ENCODE measurements around the gene BTBD2.

DNA sequence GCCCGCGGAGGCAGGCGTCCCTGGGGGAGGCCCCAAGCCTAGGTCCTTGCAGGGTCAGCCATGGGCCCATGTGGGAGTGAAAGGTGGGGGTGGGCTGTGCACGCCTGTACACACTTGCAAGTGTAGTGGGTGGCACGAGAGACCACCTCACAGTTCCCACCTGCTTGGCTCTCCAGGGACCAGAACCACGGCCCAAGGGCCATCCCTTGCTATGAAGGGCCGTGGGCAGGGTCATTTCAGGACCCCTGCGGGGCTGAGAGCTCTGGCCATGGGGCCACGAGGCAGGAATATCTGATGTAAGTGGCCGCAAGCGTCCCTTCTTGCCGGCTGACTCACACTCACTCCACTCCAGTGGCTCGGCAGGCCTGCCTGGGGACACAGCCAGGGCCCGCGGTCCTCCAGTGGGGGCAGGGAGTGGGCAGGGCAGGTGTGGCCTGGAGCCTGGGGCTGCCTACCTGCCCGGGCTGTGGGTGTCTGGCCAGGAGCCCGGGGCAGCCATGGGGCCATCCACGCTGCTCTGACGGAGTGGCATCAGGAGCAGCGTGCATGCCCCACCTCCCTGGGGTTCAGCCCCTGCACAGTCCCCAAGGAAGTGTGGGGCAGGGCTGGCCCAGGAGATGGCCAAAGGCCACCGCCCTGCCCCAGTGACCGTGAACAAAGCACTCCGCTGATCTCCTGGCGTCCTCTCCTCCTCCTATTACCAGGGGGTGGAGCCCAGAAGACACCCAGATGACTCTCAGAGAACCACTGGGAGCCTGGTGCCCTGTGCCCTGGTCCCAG, 44.1 kb upstream of the BTBD2 start:
- TF ChIP-seq, protein P1, sequence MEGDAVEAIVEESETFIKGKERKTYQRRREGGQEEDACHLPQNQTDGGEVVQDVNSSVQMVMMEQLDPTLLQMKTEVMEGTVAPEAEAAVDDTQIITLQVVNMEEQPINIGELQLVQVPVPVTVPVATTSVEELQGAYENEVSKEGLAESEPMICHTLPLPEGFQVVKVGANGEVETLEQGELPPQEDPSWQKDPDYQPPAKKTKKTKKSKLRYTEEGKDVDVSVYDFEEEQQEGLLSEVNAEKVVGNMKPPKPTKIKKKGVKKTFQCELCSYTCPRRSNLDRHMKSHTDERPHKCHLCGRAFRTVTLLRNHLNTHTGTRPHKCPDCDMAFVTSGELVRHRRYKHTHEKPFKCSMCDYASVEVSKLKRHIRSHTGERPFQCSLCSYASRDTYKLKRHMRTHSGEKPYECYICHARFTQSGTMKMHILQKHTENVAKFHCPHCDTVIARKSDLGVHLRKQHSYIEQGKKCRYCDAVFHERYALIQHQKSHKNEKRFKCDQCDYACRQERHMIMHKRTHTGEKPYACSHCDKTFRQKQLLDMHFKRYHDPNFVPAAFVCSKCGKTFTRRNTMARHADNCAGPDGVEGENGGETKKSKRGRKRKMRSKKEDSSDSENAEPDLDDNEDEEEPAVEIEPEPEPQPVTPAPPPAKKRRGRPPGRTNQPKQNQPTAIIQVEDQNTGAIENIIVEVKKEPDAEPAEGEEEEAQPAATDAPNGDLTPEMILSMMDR (optimal IDR thresholded peaks at IDR 0.05 in 1 of 3, IDR thresholded peaks at IDR 0.05 in 1 of 3, conservative IDR thresholded peaks at IDR 0.05 in 1 of 3; ENCODE audit: extremely low read depth in 1 of 3, insufficient read depth in 2 of 3, low read length in 3 of 3), result no peak
- no peak for TF ChIP-seq EZH2 (IDR thresholded peaks at IDR 0.05; ENCODE audit: low read length)
